B cell (primary cell): ENCODE results near the gene MGST2. TPM values are rescaled to one million over a fixed set of nuclear protein-coding genes. Genes with fewer than 3 reads are reported as not detected.

Experiments
- ATAC-seq: fragments of 200-7000 bp; cut with Tn5 transposase; one replicate; pipeline ENCODE4 v1.10.0; 2021; ENCODE audit warnings: low read depth, mild to moderate bottlenecking, moderate number of reproducible peaks, moderate library complexity
- CTCF ChIA-PET: fragments of 350-600 bp; sonication (Branson Sonifier 250); formaldehyde crosslinking; loops from one replicate; lab custom pipeline; 2021; ENCODE audit warnings: antibody characterized with exemption, inconsistent platforms; lab: Charles Lee
- POLR2A ChIA-PET: fragments of 350-600 bp; sonication (Branson Sonifier 250); formaldehyde crosslinking; loops from one replicate; lab custom pipeline; 2021; ENCODE audit warnings: antibody characterized with exemption; lab: Charles Lee
- DNase-seq: peaks from one replicate; pipeline ENCODE4 v3.0.0; 2013
- H2AFZ ChIP-seq: 2 replicates; pipeline ENCODE4 v1.6.1; 2012; ENCODE audit warnings: mild to moderate bottlenecking, low read depth, low read length; ENCODE audit not compliant: insufficient read depth, poor library complexity, severe bottlenecking
- H3K27ac ChIP-seq, 2 donors: 1 replicate in 1 of 2; 2 replicates in 1 of 2; pipeline ENCODE4 v1.5.1; 2012 to 2013; ENCODE audit warnings: low read length in 2 of 2, mild to moderate bottlenecking in 2 of 2, moderate library complexity in 1 of 2
- H3K27me3 ChIP-seq, 4 experiments: fragments of 200-600 bp in 1 of 4; sonication (generic) in 1 of 4; replicated peaks in 1 of 4; 1 replicate in 2 of 4; 2 replicates in 2 of 4; pipeline versions ENCODE4 v1.6.1 to v1.7.0; 2013 to 2016; ENCODE audit warnings: low read length in 3 of 4, mild to moderate bottlenecking in 2 of 4, mixed read lengths in 1 of 4, moderate library complexity in 1 of 4; ENCODE audit not compliant: insufficient read depth in 4 of 4, control insufficient read depth in 3 of 4; ENCODE audit errors: control extremely low read depth in 1 of 4
- H3K36me3 ChIP-seq, 2 experiments: replicated peaks in 1 of 2; 1 replicate in 1 of 2; 2 replicates in 1 of 2; pipeline versions ENCODE4 v1.6.1 to v1.7.1; 2013; ENCODE audit warnings: low read length in 1 of 2; ENCODE audit not compliant: insufficient read depth in 2 of 2, control insufficient read depth in 1 of 2; ENCODE audit errors: control extremely low read depth in 1 of 2, extremely low read depth in 1 of 2
- H3K4me1 ChIP-seq, 2 donors: fragments of 200-600 bp in 1 of 2; sonication (generic) in 1 of 2; 1 replicate in 1 of 2; 2 replicates in 1 of 2; pipeline versions ENCODE4 v1.5.1 to v1.6.1; 2013 to 2017; ENCODE audit warnings: low read length in 2 of 2; ENCODE audit not compliant: control insufficient read depth in 2 of 2, insufficient read depth in 2 of 2
- H3K4me2 ChIP-seq: replicated peaks from 2 replicates; pipeline ENCODE3; 2012; ENCODE audit warnings: mild to moderate bottlenecking, low read depth, low read length; ENCODE audit not compliant: poor library complexity, severe bottlenecking
- H3K4me3 ChIP-seq, 5 experiments: fragments of 200-600 bp in 1 of 5; sonication (generic) in 1 of 5; 1 replicate in 3 of 5; 2 replicates in 2 of 5; pipeline versions ENCODE4 v1.5.1 to v1.7.0; 2011 to 2016; ENCODE audit warnings: low read length in 4 of 5, mild to moderate bottlenecking in 4 of 5, low read depth in 2 of 5, control low read depth in 1 of 5, moderate library complexity in 1 of 5; ENCODE audit not compliant: insufficient read depth in 1 of 5; ENCODE audit errors: control extremely low read depth in 1 of 5, extremely low read depth in 1 of 5
- H3K79me2 ChIP-seq: fragments of 200-600 bp; sonication (generic); one replicate; pipeline ENCODE4 v1.6.0; 2016; ENCODE audit warnings: low read length; ENCODE audit not compliant: control insufficient read depth, insufficient read depth
- H3K9ac ChIP-seq: fragments of 200-600 bp; sonication (generic); 2 replicates; pipeline ENCODE4 v1.6.1; 2017; ENCODE audit warnings: mild to moderate bottlenecking, low read length, moderate library complexity
- H3K9me3 ChIP-seq, 3 donors: one replicate each; pipeline versions ENCODE4 v1.6.1 to v1.7.1; 2013; ENCODE audit warnings: low read length in 2 of 3; ENCODE audit not compliant: control insufficient read depth in 2 of 3, insufficient read depth in 1 of 3; ENCODE audit errors: control extremely low read depth in 1 of 3
- H4K20me1 ChIP-seq: 2 replicates; pipeline ENCODE4 v1.6.0; 2012; ENCODE audit warnings: mild to moderate bottlenecking, low read length; ENCODE audit not compliant: insufficient read depth, control insufficient read depth, poor library complexity, severe bottlenecking
- H3K27ac Mint-ChIP-seq: one replicate; pipeline ENCODE4 v1.8.0; 2021; ENCODE audit warnings: mixed read lengths
- H3K27me3 Mint-ChIP-seq: one replicate; pipeline ENCODE4 v1.8.0; 2021; ENCODE audit warnings: mixed read lengths
- H3K4me1 Mint-ChIP-seq: one replicate; pipeline ENCODE4 v1.8.0; 2021; ENCODE audit warnings: mixed read lengths
- H3K4me3 Mint-ChIP-seq: one replicate; pipeline ENCODE4 v1.8.0; 2021; ENCODE audit warnings: mixed read lengths
- H3K9me3 Mint-ChIP-seq: one replicate; pipeline ENCODE4 v1.8.0; 2022; ENCODE audit warnings: mixed read lengths; ENCODE audit not compliant: insufficient read depth
- CTCF ChIP-seq: fragments of 200-600 bp; IDR thresholded peaks from one replicate; pipeline ENCODE4 v1.8.0; 2022; ENCODE audit warnings: antibody characterized with exemption, mild to moderate bottlenecking
- EZH2 ChIP-seq: IDR thresholded peaks from 2 replicates; pipeline ENCODE4 v1.6.1; 2012; ENCODE audit warnings: borderline replicate concordance, low read depth, mild to moderate bottlenecking, moderate library complexity, low read length; ENCODE audit not compliant: insufficient read depth, poor library complexity, severe bottlenecking
- WGBS: methylation state at CpG from one replicate; pipeline ENCODE4 v1.1.5; 2013; ENCODE audit warnings: missing lambda C conversion rate; ENCODE audit not compliant: insufficient coverage; 5-methylcytosine and 5-hydroxymethylcytosine counted together
- intact Hi-C: fragments of 100-400 bp; cut with micrococcal nuclease; formaldehyde crosslinking; loops from one replicate; pipeline ENCODE4 v1.10.0; 2022
- polyA plus RNA-seq: library from polyadenylated mRNA; depleted of rRNA; stranded (reverse); fragments of >200 nt; gene quantifications from 2 replicates; pipeline ENCODE4 v1.2.3, GENCODE V29; 2012
- total RNA-seq, 2 donors: library from RNA; stranded (reverse); fragments of 120-200 nt in 1 of 2; gene quantifications; 1 replicate in 1 of 2; 2 replicates in 1 of 2; pipeline versions ENCODE4 v1.2.3 to v1.2.4, GENCODE V29; 2013 to 2022

Gene MGST2
- total and polyA plus RNA-seq, 2 donors (not counting 1 experiment from before 2014, with no cell fraction given): 0.81 to 3.4 TPM

DNA sequence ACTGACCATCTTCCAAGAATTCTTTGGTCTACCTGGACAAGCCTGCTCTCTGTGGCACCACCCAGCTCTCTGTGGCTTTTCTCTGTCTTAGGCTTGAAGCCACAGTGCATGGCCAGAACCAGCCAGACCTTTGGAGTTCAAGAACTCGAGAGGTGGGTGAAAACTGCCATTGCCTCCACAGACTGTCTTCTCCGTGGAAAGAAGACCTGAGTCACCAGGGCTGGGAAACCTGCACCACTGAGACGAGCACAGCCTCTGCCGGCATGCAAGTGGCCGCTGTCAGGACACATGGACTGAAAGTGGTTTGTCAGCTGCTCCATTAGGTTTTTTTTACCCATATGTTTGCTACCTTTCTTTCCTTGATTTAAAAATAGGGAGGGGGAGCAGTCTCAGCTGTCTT lies 74.5 kb downstream of the MGST2 start:
- Histone ChIP-seq H3K36me3 (no peaks in the 10 kb centered on the region), H3K9me3 (no peaks in the 10 kb centered on the region), H3K9ac (no peak overlapping the region), H2AFZ (no peak overlapping the region), H3K27ac (no peak overlapping the region), H3K27me3 (peaks cover 0 to 11% (median 7%) of the 10 kb centered on the region in 4 experiments), H3K4me1 (peaks cover 5 to 10% of the 10 kb centered on the region in 2 donors), H3K4me2 (no peak overlapping the region), H3K4me3 (no peak overlapping the region), H4K20me1 (no peaks in the 10 kb centered on the region), H3K79me2 (no peaks in the 10 kb centered on the region)
- no peak for TF ChIP-seq EZH2
- TF ChIP-seq CTCF: no peak
- ChIA-PET CTCF (no interaction called here), POLR2A (no interaction called here)
- intact Hi-C loops: no loop called here
- Mint-ChIP-seq H3K4me1 (peaks cover 6% of the 10 kb centered on the region), H3K4me3 (no peak overlapping the region), H3K9me3 (no peaks in the 10 kb centered on the region), H3K27me3 (peaks cover 21% of the 10 kb centered on the region), H3K27ac (no peak overlapping the region)
- no peak for DNase-seq
- ATAC-seq: no peak
- 84% methylated on average over 3 of the region's 5 CpGs for WGBS

- ATAC-seq (no peak), DNase-seq (no peak)
- H3K4me2 ChIP-seq: no peak overlapping the region
- H3K36me3 ChIP-seq: no peaks in the 10 kb centered on the region
- peaks cover 0 to 7% (median 5%) of the 10 kb centered on the region in 4 experiments for H3K27me3 ChIP-seq
- intact Hi-C loops: no loop called here
- no peak overlapping the region for H3K27ac Mint-ChIP-seq
- no peak overlapping the region for H3K27ac ChIP-seq
- H3K9me3 Mint-ChIP-seq: no peaks in the 10 kb centered on the region
- no peak overlapping the region for H3K9ac ChIP-seq
- H3K79me2 ChIP-seq: no peaks in the 10 kb centered on the region
- ChIA-PET CTCF (no interaction called here), POLR2A (no interaction called here)
- H4K20me1 ChIP-seq: no peaks in the 10 kb centered on the region
- H3K4me3 Mint-ChIP-seq: no peak overlapping the region
- TF ChIP-seq EZH2: no peak
- TF ChIP-seq CTCF: no peak
- H3K4me1 ChIP-seq: peaks cover under 1 to 5% of the 10 kb centered on the region in 2 donors
- H3K4me1 Mint-ChIP-seq: peaks cover 4% of the 10 kb centered on the region
- WGBS: no CpG with 5 or more reads among the region's 10 CpGs
- H3K4me3 ChIP-seq: no peak overlapping the region
- H2AFZ ChIP-seq: no peak overlapping the region
- H3K27me3 Mint-ChIP-seq: peaks cover 20% of the 10 kb centered on the region
- H3K9me3 ChIP-seq: no peaks in the 10 kb centered on the region
Observed at GRCh38 chr4:139740531-139741041, 75.0 kb downstream of the MGST2 start.
